ENCODE results near the gene COL20A1.

Gene COL20A1

DNA sequence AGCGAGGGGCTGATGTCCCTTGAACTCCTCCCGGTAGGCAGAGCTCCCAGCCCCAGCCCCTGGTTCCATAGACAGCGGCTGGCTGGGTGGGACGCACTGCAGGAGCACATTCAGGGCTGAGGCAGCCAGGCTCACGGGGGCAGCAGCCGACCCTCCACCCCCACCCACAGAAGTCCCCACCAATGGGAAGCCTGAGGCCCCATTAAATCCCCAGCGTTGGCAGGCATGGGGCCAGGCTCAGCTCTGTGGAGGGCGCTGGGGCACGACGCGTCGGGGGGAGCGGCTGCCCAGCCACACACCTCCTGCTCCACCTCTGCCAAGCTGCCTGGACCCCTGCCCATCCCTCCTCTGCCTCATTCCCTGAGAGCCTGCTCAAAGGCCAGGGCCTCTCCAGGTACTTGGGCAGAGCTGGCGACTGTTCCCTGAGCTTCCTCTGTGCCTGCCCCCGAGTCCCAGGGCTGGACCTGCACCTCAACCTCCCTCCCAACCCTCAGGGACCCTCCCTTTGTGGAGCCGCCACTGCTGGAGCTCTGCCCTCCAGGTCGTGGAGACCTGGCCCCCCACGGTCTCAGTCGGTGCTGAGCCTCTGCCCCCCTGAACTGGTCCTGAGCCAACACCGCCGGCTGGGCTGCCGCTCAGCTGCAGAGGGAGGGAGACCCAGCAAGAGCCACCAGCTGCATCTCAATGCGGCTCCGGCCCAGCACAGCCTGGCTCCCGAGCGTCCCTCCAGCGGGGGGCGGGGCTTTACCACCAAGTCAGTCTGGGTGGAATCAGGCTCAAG, 59.0 kb downstream of the COL20A1 start:
- peak; percentile 69 for DNase-seq

DNA sequence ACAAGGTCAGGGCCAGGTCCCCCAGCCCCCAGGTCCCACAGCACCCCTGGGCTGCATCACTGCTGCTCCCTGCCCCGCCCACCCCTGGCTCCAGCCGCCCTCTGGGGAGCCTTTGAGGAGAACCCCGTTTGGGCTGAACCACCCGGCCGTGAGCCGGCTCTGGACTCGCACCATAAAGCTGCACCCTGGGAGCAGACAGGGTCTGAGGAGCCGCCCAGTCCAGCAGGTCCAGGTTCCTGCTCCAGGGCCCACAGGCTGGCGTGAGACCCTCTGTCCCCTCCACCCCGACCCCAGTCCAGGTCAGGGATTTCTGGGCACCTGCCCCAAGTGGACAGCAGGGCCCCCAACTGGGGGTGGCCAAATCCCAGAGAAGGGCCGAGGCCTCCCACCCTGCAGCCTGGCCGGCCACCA, 59.8 kb downstream of the COL20A1 start:
- no peak for DNase-seq

DNA sequence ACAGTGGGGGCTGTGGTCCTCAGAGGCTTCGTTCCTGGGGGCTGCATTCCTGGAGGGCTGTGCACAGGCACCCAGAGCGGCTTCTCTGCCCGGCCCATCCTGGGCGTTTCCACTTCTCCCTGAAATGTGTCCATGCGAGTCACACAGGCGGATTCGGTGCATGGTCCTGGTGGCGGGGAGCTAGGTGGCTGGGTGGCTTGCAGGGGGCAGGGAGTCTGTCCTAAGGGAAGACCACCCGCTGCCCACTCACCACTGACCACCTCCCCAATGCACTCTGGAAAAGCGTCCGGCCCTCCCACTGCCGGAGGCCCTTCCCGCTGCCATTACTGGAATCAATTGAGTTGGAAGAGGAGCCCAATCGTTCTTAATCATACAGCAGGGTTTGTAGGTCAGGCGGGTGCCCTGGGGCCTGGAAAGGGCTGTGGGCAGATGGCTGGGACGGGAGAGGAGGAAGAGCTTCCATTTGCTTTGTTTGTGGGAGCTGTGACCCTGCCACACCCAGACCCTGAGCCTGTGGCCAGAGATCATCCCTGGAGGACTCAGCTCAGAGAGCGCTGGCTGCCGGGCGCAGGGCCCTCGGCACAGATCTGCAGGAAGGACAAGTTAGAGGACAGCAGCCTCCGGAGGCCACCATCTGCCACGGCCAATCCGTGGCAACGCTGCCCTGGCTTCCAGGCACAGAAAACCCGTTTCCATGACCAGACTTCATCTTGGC, 61.8 kb downstream of the COL20A1 start:
- DNase-seq: no peak

GRCh38 chr20:63355781-63356295, 62.9 kb downstream of the COL20A1 start:
- no peak for DNase-seq

DNA sequence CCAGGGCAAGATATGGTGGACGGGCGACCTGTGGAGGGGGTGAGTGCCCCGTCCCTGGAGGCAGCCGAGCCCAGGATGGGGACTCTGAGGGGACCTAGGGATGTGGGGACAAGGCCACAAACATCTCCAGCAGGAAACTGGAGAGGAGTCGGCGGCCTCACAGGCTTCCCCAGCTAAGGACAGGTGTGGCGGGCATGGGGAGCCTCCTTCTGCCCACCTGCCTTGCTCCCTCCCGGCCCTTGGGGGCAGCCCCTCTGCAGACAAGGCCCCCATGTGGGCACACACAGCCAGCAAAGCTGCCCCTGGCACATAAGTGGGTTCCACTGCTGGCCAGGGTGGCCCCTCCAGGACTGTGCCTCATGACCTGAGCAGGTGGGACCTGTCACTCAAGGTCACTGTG, 63.5 kb downstream of the COL20A1 start:
- DNase-seq: no peak

DNA sequence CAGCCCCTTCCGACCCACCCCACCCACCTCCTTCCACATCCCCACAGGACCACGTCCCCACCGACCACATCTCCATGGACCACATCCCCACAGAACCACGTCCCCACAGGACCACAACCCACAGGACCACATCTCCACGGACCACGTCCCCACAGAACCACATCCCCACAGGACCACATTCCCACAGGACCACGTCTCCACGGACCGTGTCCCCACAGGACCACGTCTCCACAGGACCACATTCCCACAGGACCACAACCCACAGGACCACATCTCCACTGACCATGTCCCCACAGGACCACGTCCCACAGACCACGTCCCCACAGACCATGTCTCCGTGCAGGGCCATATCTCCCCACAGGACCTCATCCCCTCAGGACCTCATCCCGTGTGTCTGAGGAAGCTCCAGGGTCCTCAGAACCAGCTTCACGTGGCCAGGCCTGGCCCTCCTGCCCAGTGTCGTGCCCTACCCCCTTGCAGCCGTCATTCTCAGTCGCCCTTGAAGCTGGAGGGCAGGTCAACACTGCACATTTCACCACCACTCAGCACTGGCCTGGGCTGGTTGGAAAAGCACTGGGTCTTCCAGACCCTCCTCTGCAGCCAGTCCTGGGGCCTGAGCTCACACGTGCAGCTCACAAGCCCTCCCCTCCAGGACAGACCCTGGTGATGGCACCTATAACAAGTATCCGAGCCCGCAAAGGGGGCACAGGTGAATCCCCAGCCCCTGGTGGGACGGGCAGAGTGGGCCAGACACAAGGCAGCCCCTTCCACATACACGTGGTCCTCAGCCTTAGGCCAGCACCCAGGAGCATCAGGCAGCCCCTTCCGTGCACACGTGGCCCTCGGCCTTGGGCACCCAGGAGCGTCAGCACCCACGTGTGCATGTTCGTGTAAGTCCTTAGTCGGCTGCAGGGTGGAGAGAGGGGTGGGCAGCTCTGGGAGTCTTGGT, 64.2 kb downstream of the COL20A1 start:
- DNase-seq: no peak

DNA sequence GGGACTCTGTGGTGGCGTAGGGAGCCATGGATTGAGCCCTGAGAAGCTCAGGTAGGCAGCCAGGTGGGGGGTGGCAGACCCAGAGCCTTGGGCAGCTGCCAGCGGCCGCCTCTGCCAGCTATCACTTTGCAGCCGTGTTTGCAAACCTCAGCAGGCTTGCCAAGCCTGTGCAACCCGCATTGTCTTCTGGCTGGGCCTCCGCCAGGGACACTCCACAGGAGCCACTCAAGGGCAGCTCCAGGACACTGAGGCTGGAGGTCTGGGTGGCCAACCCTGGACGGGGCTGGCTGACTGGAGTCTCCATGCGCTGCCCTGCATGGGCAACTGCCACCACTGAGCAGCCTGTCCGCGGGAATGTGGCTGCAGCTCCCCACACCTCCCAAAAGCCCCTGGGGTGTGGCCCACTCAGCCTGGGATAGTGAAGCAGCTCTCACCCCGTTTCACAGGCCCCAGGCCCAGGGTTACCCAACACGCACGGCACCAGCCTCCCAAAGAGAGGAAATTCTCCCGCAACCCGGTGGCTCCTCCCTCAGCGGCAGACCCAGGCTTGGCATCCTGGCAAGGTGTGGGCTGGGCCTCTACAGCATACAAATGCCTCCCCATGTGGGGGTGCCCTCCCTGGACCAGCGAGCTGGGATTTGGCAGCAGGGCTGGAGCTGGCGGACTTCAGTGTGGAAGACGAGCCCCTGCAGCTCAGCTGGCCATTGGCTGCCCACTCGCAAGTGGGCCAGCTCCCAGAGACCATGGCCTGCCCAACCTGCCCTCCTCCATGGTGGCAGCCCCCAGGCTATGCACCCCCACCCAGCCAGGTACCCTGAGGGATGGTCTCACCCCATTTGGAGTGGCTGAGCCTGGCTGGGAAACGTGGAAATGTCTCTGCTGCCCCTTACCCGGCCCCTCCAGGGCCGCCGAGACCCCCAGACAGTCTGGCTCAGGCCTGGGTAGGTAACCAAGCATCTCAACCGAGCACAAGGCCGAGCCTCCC, 65.2 kb downstream of the COL20A1 start:
- DNase-seq: peak; percentile 95

GRCh38 chr20:63359164-63359934, 66.4 kb downstream of the COL20A1 start:
- DNase-seq: no peak

DNA sequence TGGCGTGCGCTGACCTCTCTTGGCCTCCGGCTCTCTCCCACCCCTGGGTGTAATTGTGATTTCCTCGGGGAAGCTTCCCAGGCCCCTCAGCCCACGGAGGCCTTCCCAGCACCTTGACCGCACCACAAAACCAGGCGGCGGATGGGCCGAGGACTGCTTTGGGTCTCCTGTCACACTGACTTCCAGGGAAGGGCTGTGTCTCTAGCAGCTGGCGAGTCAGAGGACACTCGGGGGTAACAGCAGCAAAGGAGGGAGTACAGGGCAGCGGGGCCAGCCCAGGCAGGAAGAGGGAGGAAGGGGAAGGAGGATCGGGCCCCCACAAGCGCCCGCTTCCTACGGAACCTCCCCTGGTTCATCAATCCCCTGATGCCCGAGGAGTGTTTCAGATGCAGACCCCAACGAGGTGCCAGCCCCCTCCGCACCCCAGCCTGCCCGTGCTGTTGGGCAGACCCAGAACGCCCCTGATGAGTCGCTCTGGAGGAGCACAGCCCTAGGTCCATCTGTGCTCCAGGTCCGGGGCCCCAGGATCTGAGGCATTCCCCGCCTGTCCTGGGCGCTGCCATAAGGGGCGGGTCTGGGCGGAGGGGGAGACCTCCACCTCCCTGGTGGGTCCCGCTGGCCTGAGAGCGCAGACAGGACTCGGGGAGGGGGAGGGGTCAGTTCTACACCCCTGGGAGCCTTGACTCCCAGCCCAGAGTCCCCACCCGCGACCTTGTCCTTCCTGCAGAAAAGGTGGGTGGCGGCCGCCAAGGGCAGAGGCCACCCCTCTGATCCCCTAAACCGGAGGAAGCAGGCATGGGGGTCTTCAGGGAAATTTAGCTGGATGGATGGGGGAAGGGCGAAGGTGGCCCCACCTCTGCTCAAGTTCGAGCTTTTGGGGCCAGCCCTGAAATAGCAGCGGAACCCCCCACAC, 67.2 kb downstream of the COL20A1 start:
- DNase-seq: no peak

GRCh38 chr20:63360850-63361518, 68.0 kb downstream of the COL20A1 start, which contains the start of gene CHRNA4:
TSS of gene CHRNA4 (minus strand) at chr20:63361349. CDS start at chr20:63361165, 184 bp downstream.
- peak; percentile 42 for DNase-seq

DNA sequence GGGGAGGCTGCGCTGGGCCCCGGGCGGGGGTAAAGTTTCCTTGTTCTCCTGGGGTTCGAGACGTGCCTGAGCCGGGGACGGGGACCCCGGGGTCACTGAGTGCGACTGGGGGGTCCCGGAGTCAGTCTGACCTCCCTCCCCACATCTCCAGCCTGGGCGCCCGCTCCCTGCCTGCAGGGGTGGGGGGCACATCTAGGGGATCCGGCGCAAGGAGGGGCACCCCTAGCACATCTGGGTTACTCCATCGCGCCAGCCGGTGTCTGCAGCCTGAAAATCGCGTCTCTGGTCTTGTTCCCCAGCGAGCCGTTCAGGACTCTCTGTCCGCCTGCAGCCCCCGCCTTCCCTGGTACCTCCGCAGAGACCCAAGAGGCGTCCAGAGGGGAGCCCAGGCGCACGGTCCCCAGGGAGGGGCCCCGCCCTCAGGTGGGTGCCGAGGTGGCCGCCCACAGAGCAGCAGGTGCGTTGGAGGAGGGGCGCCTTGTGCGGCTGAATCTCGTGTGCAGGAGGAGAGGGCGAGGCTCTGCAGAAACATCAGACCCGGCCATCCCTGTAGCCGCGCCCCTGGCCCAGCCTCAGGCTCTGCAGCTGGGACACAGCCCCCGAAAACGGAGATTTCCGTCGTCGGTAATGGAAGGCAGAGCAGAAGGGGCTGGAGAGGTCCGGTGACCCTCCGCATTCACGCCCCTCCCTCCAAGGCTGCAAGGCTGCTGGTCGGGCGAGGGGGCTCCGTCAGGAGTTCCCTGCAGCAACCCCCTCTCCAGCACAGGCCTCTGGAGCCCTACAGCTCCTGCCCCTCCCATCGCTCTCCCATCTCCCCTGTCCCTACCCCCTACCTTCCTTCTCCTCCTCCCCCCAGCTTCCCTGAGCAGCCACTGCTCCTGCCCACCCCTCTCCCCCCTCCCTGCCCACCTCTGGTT, 68.8 kb downstream of the COL20A1 start:
- peak; percentile 64 for DNase-seq

- DNase-seq: no peak
These were observed 69.5 kb downstream of the COL20A1 start for GRCh38 chr20:63362436-63363009.

GRCh38 chr20:63363013-63363957, 70.3 kb downstream of the COL20A1 start:
- DNase-seq: no peak

- no peak for DNase-seq
These were observed 71.1 kb downstream of the COL20A1 start for GRCh38 chr20:63363981-63364561.

DNA sequence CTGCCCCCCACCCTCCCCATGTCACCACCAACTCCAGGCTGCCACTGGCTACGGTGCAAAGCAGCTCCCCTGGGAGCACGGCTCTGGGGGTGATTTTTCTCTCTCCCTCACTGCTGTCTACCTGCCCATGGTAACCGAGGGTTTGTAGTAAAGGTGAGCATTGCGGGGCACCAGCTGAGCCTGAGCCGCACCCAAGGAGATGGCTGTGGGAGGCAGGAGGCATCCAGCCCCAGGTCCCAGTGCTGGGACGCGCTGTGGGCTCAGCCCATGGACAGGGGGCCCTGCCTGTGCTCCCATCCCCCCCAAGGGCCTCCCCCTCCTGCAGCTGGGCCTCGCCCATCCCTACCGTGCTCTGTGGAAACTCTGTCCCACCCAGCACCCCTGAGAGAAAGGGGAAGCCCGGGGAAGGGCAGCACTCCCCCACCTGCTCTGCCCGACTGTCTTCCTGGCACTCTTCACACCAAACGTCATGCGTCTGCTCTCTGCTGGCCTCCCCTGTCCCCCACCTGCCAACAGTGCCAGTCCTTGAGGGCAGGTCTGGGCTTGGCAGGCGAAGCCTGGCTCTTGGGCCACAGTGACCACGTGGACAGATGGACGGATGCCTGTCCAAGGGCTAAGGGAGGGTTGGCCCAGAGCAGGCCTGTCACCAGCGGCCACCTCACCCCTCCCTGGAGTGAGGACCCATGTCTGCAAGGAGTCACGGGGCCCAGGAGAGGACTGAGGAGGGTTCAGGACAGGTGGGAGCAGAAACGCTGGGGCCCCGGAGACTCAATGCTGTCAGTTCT, 72.0 kb downstream of the COL20A1 start:
- DNase-seq: no peak

Data from NCI-H345 (cell line).